Neuronal stem cell (in vitro differentiated cells): ENCODE data around the gene CHODL.

Experiments used
- DNase-seq: peaks from one replicate; pipeline ENCODE4 v3.0.0-alpha.2; 2013; ENCODE audit warnings: low spot score
- H2AFZ ChIP-seq: one replicate; pipeline ENCODE4 v1.6.1; 2013; ENCODE audit warnings: mild to moderate bottlenecking, low read length, inconsistent platforms
- H2AK5ac ChIP-seq: 2 replicates; pipeline ENCODE4 v1.6.1; 2013; ENCODE audit warnings: low read depth, mild to moderate bottlenecking, inconsistent platforms, low read length, moderate library complexity, mixed read lengths
- H2BK120ac ChIP-seq: 2 replicates; pipeline ENCODE4 v1.6.1; 2013; ENCODE audit warnings: low read depth, mild to moderate bottlenecking, inconsistent platforms, low read length, moderate library complexity, mixed read lengths
- H2BK12ac ChIP-seq: one replicate; pipeline ENCODE4 v1.6.1; 2013; ENCODE audit warnings: low read length, inconsistent platforms
- H2BK15ac ChIP-seq: 2 replicates; pipeline ENCODE4 v1.6.1; 2013; ENCODE audit warnings: mild to moderate bottlenecking, low read length, inconsistent platforms, mixed read lengths
- H2BK5ac ChIP-seq: one replicate; pipeline ENCODE4 v1.6.1; 2013; ENCODE audit warnings: inconsistent platforms, mild to moderate bottlenecking, low read length, moderate library complexity
- H3K14ac ChIP-seq: one replicate; pipeline ENCODE4 v1.6.1; 2013; ENCODE audit warnings: low read length, inconsistent platforms
- H3K18ac ChIP-seq: 2 replicates; pipeline ENCODE4 v1.6.1; 2013; ENCODE audit warnings: low read length, inconsistent platforms
- H3K23ac ChIP-seq: 2 replicates; pipeline ENCODE4 v1.6.1; 2013; ENCODE audit warnings: low read depth, mild to moderate bottlenecking, mixed read lengths, low read length, inconsistent platforms; ENCODE audit not compliant: poor library complexity
- H3K27ac ChIP-seq: replicated peaks from 3 replicates; pipeline ENCODE4 v1.5.1; 2013; ENCODE audit warnings: low read length, inconsistent platforms
- H3K27me3 ChIP-seq, 3 experiments: 2 replicates each; pipeline ENCODE4 v1.6.1; 2013; ENCODE audit warnings: low read length in 3 of 3, mild to moderate bottlenecking in 2 of 3, inconsistent platforms in 1 of 3, low read depth in 1 of 3, mixed read lengths in 1 of 3, moderate library complexity in 1 of 3; ENCODE audit not compliant: control insufficient read depth in 3 of 3, insufficient read depth in 3 of 3
- H3K36me3 ChIP-seq, 2 donors: replicated peaks in 1 of 2; 2 replicates each; pipeline ENCODE4 v1.6.1; 2013; ENCODE audit warnings: low read length in 2 of 2; ENCODE audit not compliant: control insufficient read depth in 2 of 2, insufficient read depth in 2 of 2
- H3K4ac ChIP-seq: 2 replicates; pipeline ENCODE4 v1.6.1; 2013; ENCODE audit warnings: inconsistent platforms, mild to moderate bottlenecking, low read length, moderate library complexity
- H3K4me1 ChIP-seq, 2 donors: 1 replicate in 1 of 2; 2 replicates in 1 of 2; pipeline ENCODE4 v1.6.1; 2013; ENCODE audit warnings: low read length in 2 of 2, low read depth in 1 of 2; ENCODE audit not compliant: control insufficient read depth in 2 of 2, insufficient read depth in 1 of 2
- H3K4me2 ChIP-seq: one replicate; pipeline ENCODE4 v1.6.1; 2013; ENCODE audit warnings: mild to moderate bottlenecking, low read length, inconsistent platforms; ENCODE audit not compliant: insufficient read depth, poor library complexity, severe bottlenecking
- H3K4me3 ChIP-seq, 2 donors: 2 replicates each; pipeline ENCODE4 v1.5.1; 2013; ENCODE audit warnings: low read length in 2 of 2, mild to moderate bottlenecking in 2 of 2, inconsistent platforms in 1 of 2, moderate library complexity in 1 of 2
- H3K79me1 ChIP-seq: one replicate; pipeline ENCODE4 v1.6.1; 2013; ENCODE audit warnings: low read depth, mild to moderate bottlenecking, inconsistent platforms, low read length, moderate library complexity
- H3K9ac ChIP-seq: one replicate; pipeline ENCODE4 v1.6.1; 2013; ENCODE audit warnings: mild to moderate bottlenecking, low read depth, low read length, inconsistent platforms; ENCODE audit not compliant: poor library complexity
- H3K9me3 ChIP-seq, 2 donors: replicated peaks in 1 of 2; 2 replicates each; pipeline versions ENCODE3 to v1.6.1; 2013; ENCODE audit warnings: low read length in 2 of 2, mild to moderate bottlenecking in 2 of 2, inconsistent platforms in 1 of 2, low read depth in 1 of 2, mixed read lengths in 1 of 2, moderate library complexity in 1 of 2; ENCODE audit not compliant: control insufficient read depth in 2 of 2, insufficient read depth in 1 of 2
- H4K8ac ChIP-seq: one replicate; pipeline ENCODE4 v1.6.1; 2013; ENCODE audit warnings: low read depth, mild to moderate bottlenecking, inconsistent platforms, low read length, moderate library complexity
- H4K91ac ChIP-seq: one replicate; pipeline ENCODE4 v1.6.1; 2013; ENCODE audit warnings: low read length, low read depth, mild to moderate bottlenecking, inconsistent platforms; ENCODE audit not compliant: poor library complexity
- WGBS, 2 donors: extraction: QIAGEN DNeasy Blood & Tissue Kit; methylation state at CpG; one replicate each; pipeline ENCODE4 v1.1.7; 2013; ENCODE audit warnings: missing lambda C conversion rate in 2 of 2, mixed read lengths in 1 of 2; ENCODE audit not compliant: insufficient read length in 2 of 2, insufficient replicate concordance in 1 of 2; ENCODE audit errors: extremely low coverage in 2 of 2; 5-methylcytosine and 5-hydroxymethylcytosine counted together

The CHODL gene

GRCh38 chr21:18274370-18274769 lies 29.7 kb downstream of the CHODL start:
- no peak overlapping the region for H4K91ac ChIP-seq
- WGBS, 2 donors = no CpG with 5 or more reads among the region's 5 CpGs
- H3K4me1 ChIP-seq = no peaks in the 10 kb centered on the region
- no peak overlapping the region for H3K23ac ChIP-seq
- no peak overlapping the region for H3K9ac ChIP-seq
- H3K9me3 ChIP-seq = no peaks in the 10 kb centered on the region
- no peak overlapping the region for H2BK120ac ChIP-seq
- H3K4ac ChIP-seq = no peak overlapping the region
- no peak overlapping the region for H2AFZ ChIP-seq
- H4K8ac ChIP-seq = no peak overlapping the region
- no peak overlapping the region for H3K18ac ChIP-seq
- no peak overlapping the region for H2BK5ac ChIP-seq
- no peaks in the 10 kb centered on the region for H3K36me3 ChIP-seq
- no peaks in the 10 kb centered on the region for H3K79me1 ChIP-seq
- no peak overlapping the region for H3K4me2 ChIP-seq
- H3K27me3 ChIP-seq = no peaks in the 10 kb centered on the region
- H2BK15ac ChIP-seq = no peak overlapping the region
- no peak overlapping the region for H3K27ac ChIP-seq
- no peak overlapping the region for H2AK5ac ChIP-seq
- no peak overlapping the region for H2BK12ac ChIP-seq
- H3K14ac ChIP-seq = no peak overlapping the region
- H3K4me3 ChIP-seq = no peak overlapping the region
- DNase-seq = no peak

- H3K27ac ChIP-seq = no peak overlapping the region
- no peak overlapping the region for H3K23ac ChIP-seq
Measured at GRCh38 chr21:18275781-18276180, 31.1 kb downstream of the CHODL start.

GRCh38 chr21:18285379-18285778 lies 40.7 kb downstream of the CHODL start:
- Histone ChIP-seq H3K23ac (no peak overlapping the region), H3K36me3 (no peaks in the 10 kb centered on the region), H3K9me3 (no peaks in the 10 kb centered on the region), H2BK12ac (no peak overlapping the region), H3K4me1 (no peaks in the 10 kb centered on the region), H3K27ac (no peak overlapping the region), H3K4me2 (no peak overlapping the region), H3K27me3 (no peaks in the 10 kb centered on the region), H2BK15ac (no peak overlapping the region), H3K9ac (no peak overlapping the region), H2BK120ac (no peak overlapping the region), H4K8ac (no peak overlapping the region), H4K91ac (no peak overlapping the region), H3K18ac (no peak overlapping the region), H3K4ac (no peak overlapping the region), H2AFZ (no peak overlapping the region), H3K14ac (no peak overlapping the region), H2BK5ac (no peak overlapping the region), H2AK5ac (no peak overlapping the region), H3K4me3 (no peak overlapping the region), H3K79me1 (no peaks in the 10 kb centered on the region)
- DNase-seq = no peak
- no CpG with 5 or more reads among the region's 4 CpGs for WGBS, 2 donors

More at GRCh38 chr21:18275781-18276180, 31.1 kb downstream of the CHODL start:
- no peak overlapping the region for H3K4ac ChIP-seq
- H3K14ac ChIP-seq = no peak overlapping the region
- H4K91ac ChIP-seq = no peak overlapping the region
- H2BK120ac ChIP-seq = no peak overlapping the region
- whole genome bisulfite sequencing, 2 donors = no CpG with 5 or more reads among the region's 3 CpGs
- H4K8ac ChIP-seq = no peak overlapping the region
- H2BK15ac ChIP-seq = no peak overlapping the region
- no peak overlapping the region for H2BK12ac ChIP-seq
- H3K79me1 ChIP-seq = no peaks in the 10 kb centered on the region
- H2AFZ ChIP-seq = no peak overlapping the region
- H3K18ac ChIP-seq = no peak overlapping the region
- no peak overlapping the region for H3K9ac ChIP-seq
- H2BK5ac ChIP-seq = no peak overlapping the region
- H3K9me3 ChIP-seq = no peaks in the 10 kb centered on the region
- no peaks in the 10 kb centered on the region for H3K4me1 ChIP-seq
- no peak overlapping the region for H3K4me2 ChIP-seq
- no peaks in the 10 kb centered on the region for H3K36me3 ChIP-seq
- DNase-seq = no peak
- no peak overlapping the region for H2AK5ac ChIP-seq
- no peaks in the 10 kb centered on the region for H3K27me3 ChIP-seq
- H3K4me3 ChIP-seq = no peak overlapping the region

GRCh38 chr21:18289876-18290275 lies 45.2 kb downstream of the CHODL start:
- no peak overlapping the region for H2BK5ac ChIP-seq
- no peak overlapping the region for H2BK120ac ChIP-seq
- H4K91ac ChIP-seq = no peak overlapping the region
- no peak overlapping the region for H3K27ac ChIP-seq
- no peak overlapping the region for H2AK5ac ChIP-seq
- no peak overlapping the region for H3K14ac ChIP-seq
- no peaks in the 10 kb centered on the region for H3K36me3 ChIP-seq
- no peak for DNase-seq
- no peaks in the 10 kb centered on the region for H3K9me3 ChIP-seq
- no peak overlapping the region for H3K4ac ChIP-seq
- no peak overlapping the region for H3K23ac ChIP-seq
- H3K18ac ChIP-seq = no peak overlapping the region
- no peaks in the 10 kb centered on the region for H3K79me1 ChIP-seq
- peaks cover 0 to 3% (median 0%) of the 10 kb centered on the region in 3 experiments for H3K27me3 ChIP-seq
- WGBS, 2 donors = no CpG with 5 or more reads among the region's 2 CpGs
- no peak overlapping the region for H3K4me3 ChIP-seq
- no peaks in the 10 kb centered on the region for H3K4me1 ChIP-seq
- H2AFZ ChIP-seq = no peak overlapping the region
- no peak overlapping the region for H3K4me2 ChIP-seq
- H2BK12ac ChIP-seq = no peak overlapping the region
- H2BK15ac ChIP-seq = no peak overlapping the region
- no peak overlapping the region for H4K8ac ChIP-seq
- H3K9ac ChIP-seq = no peak overlapping the region
